ENCODE results near the gene MAPK11.

DNA sequence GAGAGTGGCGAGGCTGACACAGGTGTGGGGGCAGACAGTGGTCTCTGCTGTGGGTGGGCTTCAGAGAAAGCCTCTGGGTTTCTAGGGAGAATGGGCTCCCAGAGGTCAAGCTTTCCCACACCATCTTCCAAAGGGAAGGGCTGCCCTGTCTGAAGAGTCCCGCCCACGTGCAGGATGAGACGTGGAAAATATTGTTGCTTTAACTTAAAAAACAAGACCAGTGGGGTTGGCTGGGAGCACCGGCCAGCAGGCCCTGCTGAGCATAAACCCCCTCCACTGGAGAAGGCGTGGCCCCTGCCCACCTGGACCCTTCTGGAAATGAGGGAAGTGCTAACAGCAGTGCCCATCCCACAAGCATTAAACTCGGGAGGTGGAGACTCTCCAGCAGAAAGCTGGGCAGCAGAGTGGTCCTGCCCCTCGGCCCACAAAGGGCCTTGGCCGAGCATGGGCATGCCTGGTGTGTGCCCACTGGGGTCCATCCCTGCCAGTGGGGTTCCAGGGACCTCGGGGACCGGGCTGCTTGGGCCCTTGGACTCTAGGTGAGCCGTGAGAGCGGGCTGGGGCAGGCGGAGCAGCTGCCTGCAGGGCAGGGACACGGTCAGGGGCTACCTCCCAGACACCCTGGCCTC lies 54.0 kb downstream of the MAPK11 start:
- TF ChIP-seq, protein P1, sequence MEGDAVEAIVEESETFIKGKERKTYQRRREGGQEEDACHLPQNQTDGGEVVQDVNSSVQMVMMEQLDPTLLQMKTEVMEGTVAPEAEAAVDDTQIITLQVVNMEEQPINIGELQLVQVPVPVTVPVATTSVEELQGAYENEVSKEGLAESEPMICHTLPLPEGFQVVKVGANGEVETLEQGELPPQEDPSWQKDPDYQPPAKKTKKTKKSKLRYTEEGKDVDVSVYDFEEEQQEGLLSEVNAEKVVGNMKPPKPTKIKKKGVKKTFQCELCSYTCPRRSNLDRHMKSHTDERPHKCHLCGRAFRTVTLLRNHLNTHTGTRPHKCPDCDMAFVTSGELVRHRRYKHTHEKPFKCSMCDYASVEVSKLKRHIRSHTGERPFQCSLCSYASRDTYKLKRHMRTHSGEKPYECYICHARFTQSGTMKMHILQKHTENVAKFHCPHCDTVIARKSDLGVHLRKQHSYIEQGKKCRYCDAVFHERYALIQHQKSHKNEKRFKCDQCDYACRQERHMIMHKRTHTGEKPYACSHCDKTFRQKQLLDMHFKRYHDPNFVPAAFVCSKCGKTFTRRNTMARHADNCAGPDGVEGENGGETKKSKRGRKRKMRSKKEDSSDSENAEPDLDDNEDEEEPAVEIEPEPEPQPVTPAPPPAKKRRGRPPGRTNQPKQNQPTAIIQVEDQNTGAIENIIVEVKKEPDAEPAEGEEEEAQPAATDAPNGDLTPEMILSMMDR (conservative IDR thresholded peaks at IDR 0.05) = no peak
- no peak for TF ChIP-seq EZH2 (IDR thresholded peaks at IDR 0.05; ENCODE audit: low read depth)

Data from PC-9 (cell line).